NCI-H187 treated with DMSO at 0.1 percent for 48 hours (cell line): ENCODE measurements around the gene PVALEF.
A peak's percentile ranks its signal among the peaks of the same experiment; 100 is the strongest.

Experiments
- DNase-seq: peaks from one replicate; lab custom pipeline; 2025; lab: John Stamatoyannopoulos, UW

The PVALEF gene

GRCh38 chr17:81128774-81129173, 36.5 kb upstream of the PVALEF start:
- no peak for DNase-seq

GRCh38 chr17:81129289-81129688, 36.0 kb upstream of the PVALEF start:
- DNase-seq = no peak

- DNase-seq = no peak
Observed at GRCh38 chr17:81129711-81130367, 35.5 kb upstream of the PVALEF start.

GRCh38 chr17:81130385-81131361, 34.6 kb upstream of the PVALEF start:
- DNase-seq = no peak

GRCh38 chr17:81131486-81132196, 33.7 kb upstream of the PVALEF start:
- DNase-seq = no peak

- no peak for DNase-seq
Observed at GRCh38 chr17:81132197-81132540, 33.1 kb upstream of the PVALEF start.

- DNase-seq = no peak
Observed at GRCh38 chr17:81132770-81133723, 32.3 kb upstream of the PVALEF start.

GRCh38 chr17:81134064-81134781, 31.1 kb upstream of the PVALEF start:
- DNase-seq = no peak

GRCh38 chr17:81135505-81136278, 29.6 kb upstream of the PVALEF start:
- no peak for DNase-seq

GRCh38 chr17:81136366-81136765, 28.9 kb upstream of the PVALEF start:
- DNase-seq = no peak

GRCh38 chr17:81137248-81137647, 28.1 kb upstream of the PVALEF start:
- DNase-seq = no peak

GRCh38 chr17:81138083-81138482, 27.2 kb upstream of the PVALEF start:
- DNase-seq = no peak

GRCh38 chr17:81138500-81138899, 26.8 kb upstream of the PVALEF start:
- DNase-seq = no peak

GRCh38 chr17:81139428-81139827, 25.9 kb upstream of the PVALEF start:
- no peak for DNase-seq

GRCh38 chr17:81140018-81140417, 25.3 kb upstream of the PVALEF start:
- no peak for DNase-seq

- no peak for DNase-seq
Observed at GRCh38 chr17:81140695-81141094, 24.6 kb upstream of the PVALEF start.

- peak; percentile 14 for DNase-seq
Observed at GRCh38 chr17:81142301-81143199, 22.8 kb upstream of the PVALEF start.

- no peak for DNase-seq
Observed at GRCh38 chr17:81143200-81143527, 22.1 kb upstream of the PVALEF start.
